ENCODE data around the gene ELANE.

ELANE gene

DNA sequence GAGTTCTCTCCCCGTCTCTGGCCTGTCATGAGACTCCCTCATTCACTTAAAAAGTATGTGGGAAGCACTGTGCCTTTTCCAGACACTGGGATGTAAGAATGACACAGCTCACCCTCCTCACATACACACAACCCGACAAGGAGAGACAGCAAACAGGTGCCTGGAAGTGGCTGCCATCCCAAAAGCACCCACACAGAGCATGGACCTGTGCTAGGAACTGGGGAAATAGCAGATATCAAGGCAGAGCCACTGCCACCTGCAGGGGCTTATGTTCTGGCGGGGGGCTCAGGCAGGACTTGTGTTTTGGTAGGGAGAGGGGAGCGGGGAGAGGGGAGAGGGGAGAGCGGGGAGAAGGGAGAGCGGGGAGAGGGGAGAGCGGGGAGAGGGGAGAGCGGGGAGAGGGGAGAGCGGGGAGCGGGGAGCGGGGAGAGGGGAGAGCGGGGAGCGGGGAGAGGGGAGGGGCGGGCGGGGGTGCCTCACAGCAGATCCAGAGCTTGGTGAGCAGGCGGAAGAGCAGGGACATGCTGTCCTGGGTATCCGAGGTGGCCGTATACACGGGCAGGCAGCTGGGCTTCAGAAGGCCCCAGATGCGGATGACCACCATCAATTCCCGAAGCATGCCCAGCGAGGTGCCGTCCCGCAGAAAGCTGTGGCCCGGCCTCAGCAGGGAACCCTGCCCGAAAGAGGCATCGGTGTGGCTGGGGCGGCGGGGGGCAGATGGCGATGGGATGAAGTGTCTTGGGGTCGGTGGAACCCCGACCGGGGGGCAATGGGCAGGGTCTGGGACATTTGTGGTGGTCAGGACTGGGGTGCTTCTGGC is 19.6 kb downstream of the ELANE start:
- TF ChIP-seq, protein P1, sequence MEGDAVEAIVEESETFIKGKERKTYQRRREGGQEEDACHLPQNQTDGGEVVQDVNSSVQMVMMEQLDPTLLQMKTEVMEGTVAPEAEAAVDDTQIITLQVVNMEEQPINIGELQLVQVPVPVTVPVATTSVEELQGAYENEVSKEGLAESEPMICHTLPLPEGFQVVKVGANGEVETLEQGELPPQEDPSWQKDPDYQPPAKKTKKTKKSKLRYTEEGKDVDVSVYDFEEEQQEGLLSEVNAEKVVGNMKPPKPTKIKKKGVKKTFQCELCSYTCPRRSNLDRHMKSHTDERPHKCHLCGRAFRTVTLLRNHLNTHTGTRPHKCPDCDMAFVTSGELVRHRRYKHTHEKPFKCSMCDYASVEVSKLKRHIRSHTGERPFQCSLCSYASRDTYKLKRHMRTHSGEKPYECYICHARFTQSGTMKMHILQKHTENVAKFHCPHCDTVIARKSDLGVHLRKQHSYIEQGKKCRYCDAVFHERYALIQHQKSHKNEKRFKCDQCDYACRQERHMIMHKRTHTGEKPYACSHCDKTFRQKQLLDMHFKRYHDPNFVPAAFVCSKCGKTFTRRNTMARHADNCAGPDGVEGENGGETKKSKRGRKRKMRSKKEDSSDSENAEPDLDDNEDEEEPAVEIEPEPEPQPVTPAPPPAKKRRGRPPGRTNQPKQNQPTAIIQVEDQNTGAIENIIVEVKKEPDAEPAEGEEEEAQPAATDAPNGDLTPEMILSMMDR (IDR thresholded peaks at IDR 0.05; ENCODE audit: insufficient read depth, low read length, missing control alignments): no peak
- H3K4me3 ChIP-seq (ENCODE audit: low read depth, low read length): no peak overlapping the region
- ChIA-PET CTCF (interaction anchor here (1.2 kb wide), 1 partner anchor 14 kb away, joined by 4 read pairs; no protein-coding TSS in a partner anchor), POLR2A (no interaction called here)
- no peak for DNase-seq (ENCODE audit: low read depth, low spot score)

DNA sequence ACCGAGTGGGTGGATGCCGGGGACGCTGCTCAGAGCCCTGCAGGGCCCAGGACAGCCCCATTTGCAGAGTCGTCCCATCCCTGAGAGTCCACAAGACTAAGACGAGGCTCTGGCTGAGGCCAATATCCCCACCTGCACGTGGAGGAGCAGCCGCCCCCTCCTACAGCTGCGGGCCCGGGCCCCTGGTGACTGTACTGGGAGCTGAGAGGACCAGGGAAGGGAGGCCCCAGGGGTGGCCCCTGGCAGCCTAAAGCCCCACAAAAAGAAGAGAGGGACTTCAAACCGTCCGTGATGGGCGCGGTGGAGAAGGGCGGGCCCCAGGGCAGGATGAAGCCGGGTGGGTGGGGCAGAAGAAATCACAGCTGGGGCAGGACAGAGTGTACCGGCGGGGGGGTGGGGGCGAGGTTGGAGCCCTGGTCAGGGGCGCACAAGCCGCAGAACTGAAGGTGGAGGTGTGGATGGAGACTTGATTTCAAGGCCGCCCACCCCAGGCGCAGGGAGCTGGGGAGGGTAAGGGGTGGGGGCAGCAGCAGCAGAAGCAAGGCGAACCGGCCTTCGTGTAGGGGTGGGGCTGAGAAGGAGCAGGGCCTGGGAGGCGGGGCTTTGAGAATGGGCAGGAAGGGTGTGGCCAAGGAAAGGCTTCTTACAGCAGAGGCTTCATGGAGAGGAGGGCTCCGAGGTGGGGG is 20.3 kb downstream of the ELANE start:
- ChIA-PET POLR2A (no interaction called here), CTCF (no interaction called here)
- no peak overlapping the region for H3K4me3 ChIP-seq (ENCODE audit: low read depth, low read length)
- TF ChIP-seq, protein P1 (IDR thresholded peaks at IDR 0.05; ENCODE audit: insufficient read depth, low read length, missing control alignments): no peak
- DNase-seq (ENCODE audit: low read depth, low spot score): no peak

DNA sequence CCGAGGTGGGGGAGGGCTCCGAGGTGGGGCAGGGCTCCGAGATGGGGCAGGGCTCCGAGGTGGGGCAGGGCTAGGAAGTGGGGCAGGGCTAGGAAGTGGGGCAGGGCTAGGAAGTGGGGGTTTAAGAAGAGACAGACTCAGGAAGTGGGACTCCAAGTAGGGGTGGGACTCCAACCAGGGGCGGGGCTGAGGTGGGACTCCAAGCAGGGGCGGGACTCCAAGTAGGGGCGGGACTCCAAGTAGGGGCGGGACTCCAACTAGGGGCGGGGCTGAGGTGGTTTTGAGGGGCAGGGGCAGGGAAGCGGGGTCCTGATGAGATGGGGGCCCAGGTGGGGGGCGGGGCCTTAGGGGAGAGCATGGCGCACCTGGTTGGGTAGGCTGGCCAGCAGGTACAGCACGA is 21.0 kb downstream of the ELANE start:
- DNase-seq (ENCODE audit: low read depth, low spot score): no peak
- no peak overlapping the region for H3K4me3 ChIP-seq (ENCODE audit: low read depth, low read length)
- ChIA-PET POLR2A (no interaction called here), CTCF (interaction anchor here (0.6 to 1.5 kb wide), 2 partner anchors 9 to 103 kb away, joined by 3 read pairs; no protein-coding TSS in a partner anchor)
- TF ChIP-seq, protein P1 (IDR thresholded peaks at IDR 0.05; ENCODE audit: insufficient read depth, low read length, missing control alignments): no peak

DNA sequence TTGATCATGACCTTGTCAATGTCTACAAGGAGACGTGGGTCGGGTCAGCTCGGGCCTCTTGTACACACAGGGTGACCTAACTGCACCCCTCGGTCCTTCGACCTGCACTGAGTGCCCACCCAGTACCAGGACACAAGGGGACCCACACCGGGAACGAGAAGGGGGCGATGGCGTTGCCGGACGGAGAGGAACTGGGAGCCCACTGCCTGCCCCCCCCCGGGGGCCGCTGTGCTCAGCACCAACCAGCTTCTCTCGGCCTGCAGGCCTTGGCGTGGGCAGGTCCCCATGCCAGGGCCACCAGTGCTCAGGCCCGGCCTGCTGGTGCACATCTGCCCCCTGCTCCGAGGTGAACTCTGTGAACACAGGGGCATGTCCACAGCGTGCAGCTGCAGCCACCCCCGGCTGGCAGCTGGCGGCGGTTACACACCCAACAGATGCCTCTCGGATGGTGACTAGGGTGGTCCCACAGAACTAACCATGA is 21.5 kb downstream of the ELANE start:
- DNase-seq (ENCODE audit: low read depth, low spot score): no peak
- TF ChIP-seq, protein P1 (IDR thresholded peaks at IDR 0.05; ENCODE audit: insufficient read depth, low read length, missing control alignments): no peak
- CTCF ChIA-PET: interaction anchor here (0.6 to 1.5 kb wide), 2 partner anchors 9 to 104 kb away, joined by 3 read pairs; no protein-coding TSS in a partner anchor
- H3K4me3 ChIP-seq (ENCODE audit: low read depth, low read length): no peak overlapping the region
- POLR2A ChIA-PET: no interaction called here

DNA sequence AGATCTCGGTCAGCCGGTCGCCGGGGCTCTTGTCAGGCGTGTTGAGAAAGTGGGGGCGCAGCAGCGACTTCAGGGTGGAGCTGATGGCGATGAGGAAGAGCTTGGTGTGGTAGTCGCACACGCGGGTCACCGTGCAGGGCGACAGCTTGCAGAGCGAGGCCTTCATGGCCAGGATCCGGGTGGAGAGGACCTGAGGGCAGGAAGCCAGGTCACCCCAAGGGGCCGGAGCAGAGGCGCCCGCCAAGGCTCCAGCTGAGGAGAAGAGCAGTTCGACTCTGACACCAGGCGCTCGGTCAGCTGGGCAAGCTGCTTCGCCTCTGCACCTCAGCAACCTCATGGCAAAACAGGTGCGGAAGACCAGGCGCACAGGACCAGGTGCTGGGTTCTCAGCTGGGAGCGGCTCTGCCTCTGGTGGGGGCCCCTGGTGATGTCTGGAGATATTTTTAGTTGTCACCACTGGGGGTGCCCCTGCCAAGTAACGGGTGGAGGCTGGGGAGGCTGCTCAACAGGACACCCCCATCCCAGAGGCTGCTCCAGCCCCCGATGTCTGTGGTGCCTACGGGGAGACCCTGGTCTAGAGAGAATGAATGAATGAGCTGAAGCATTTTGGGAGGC is 23.3 kb downstream of the ELANE start:
- POLR2A ChIA-PET: no interaction called here
- CTCF ChIA-PET: interaction anchor here (0.9 to 1.7 kb wide), 2 partner anchors 19 to 107 kb away, joined by 3 to 7 read pairs; no protein-coding TSS in a partner anchor
- no peak for DNase-seq (ENCODE audit: low read depth, low spot score)
- TF ChIP-seq, protein P1 (IDR thresholded peaks at IDR 0.05; ENCODE audit: insufficient read depth, low read length, missing control alignments): no peak
- no peak overlapping the region for H3K4me3 ChIP-seq (ENCODE audit: low read depth, low read length)

DNA sequence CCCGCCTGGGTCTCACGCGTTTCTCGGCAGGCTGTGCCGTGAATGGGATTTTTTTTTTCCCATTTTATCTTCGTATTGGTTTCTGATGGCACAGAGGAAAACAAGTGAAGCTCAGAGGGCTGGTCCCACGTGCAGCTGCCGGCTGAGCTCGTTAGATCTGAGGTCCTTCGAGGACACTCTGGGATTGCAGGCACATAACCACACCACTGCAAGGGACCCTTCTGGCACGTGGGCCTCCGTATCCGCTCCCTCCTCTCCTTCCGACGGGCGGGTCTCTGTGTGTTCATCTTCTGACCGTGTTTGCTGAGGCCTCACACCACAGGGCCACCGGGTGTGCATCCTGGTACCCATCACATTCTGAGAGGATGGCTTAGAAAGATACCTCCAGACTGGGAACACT is 24.0 kb downstream of the ELANE start:
- POLR2A ChIA-PET: no interaction called here
- TF ChIP-seq, protein P1 (IDR thresholded peaks at IDR 0.05; ENCODE audit: insufficient read depth, low read length, missing control alignments): no peak

More for the DNA sequence above, 24.0 kb downstream of the ELANE start:
- no peak overlapping the region for H3K4me3 ChIP-seq (ENCODE audit: low read depth, low read length)
- DNase-seq (ENCODE audit: low read depth, low spot score): no peak
- CTCF ChIA-PET: no interaction called here

All from AG04449 (cell line).